ENCODE results near the gene EPHA2.

EPHA2 gene

GRCh38 chr1:16091296-16091695, 64.6 kb downstream of the EPHA2 start:
- no peak for TF ChIP-seq ZNF274 (IDR thresholded peaks at IDR 0.05; ENCODE audit: low read depth, low read length)

GRCh38 chr1:16090076-16090826, 65.6 kb downstream of the EPHA2 start:
- no peak overlapping the region for H3K4me3 ChIP-seq (ENCODE audit: low read length)
- no peak for TF ChIP-seq ZNF274 (IDR thresholded peaks at IDR 0.05; ENCODE audit: low read depth, low read length)

More at GRCh38 chr1:16091296-16091695, 64.6 kb downstream of the EPHA2 start:
- H3K4me3 ChIP-seq (ENCODE audit: low read length), result no peak overlapping the region

- H3K4me3 ChIP-seq (ENCODE audit: low read length), result no peak overlapping the region
- no peak for TF ChIP-seq ZNF274 (IDR thresholded peaks at IDR 0.05; ENCODE audit: low read depth, low read length)
These were observed 66.9 kb downstream of the EPHA2 start for GRCh38 chr1:16088996-16089395.

- no peak overlapping the region for H3K4me3 ChIP-seq (ENCODE audit: low read length)
- TF ChIP-seq ZNF274 (IDR thresholded peaks at IDR 0.05; ENCODE audit: low read depth, low read length), result no peak
These were observed 67.4 kb downstream of the EPHA2 start for GRCh38 chr1:16088351-16088911.

GRCh38 chr1:16087733-16088132, 68.1 kb downstream of the EPHA2 start:
- no peak overlapping the region for H3K4me3 ChIP-seq (ENCODE audit: low read length)

GRCh38 chr1:16085522-16085921, 70.3 kb downstream of the EPHA2 start:
- H3K4me3 ChIP-seq (ENCODE audit: low read length), result no peak overlapping the region
- TF ChIP-seq ZNF274 (IDR thresholded peaks at IDR 0.05; ENCODE audit: low read depth, low read length), result no peak

More at GRCh38 chr1:16087733-16088132, 68.1 kb downstream of the EPHA2 start:
- TF ChIP-seq ZNF274 (IDR thresholded peaks at IDR 0.05; ENCODE audit: low read depth, low read length), result no peak

- no peak for TF ChIP-seq ZNF274 (IDR thresholded peaks at IDR 0.05; ENCODE audit: low read depth, low read length)
- H3K4me3 ChIP-seq (ENCODE audit: low read length), result no peak overlapping the region
These were observed 72.4 kb downstream of the EPHA2 start for GRCh38 chr1:16083486-16083885.

- H3K4me3 ChIP-seq (ENCODE audit: low read length), result no peak overlapping the region
- TF ChIP-seq ZNF274 (IDR thresholded peaks at IDR 0.05; ENCODE audit: low read depth, low read length), result no peak
These were observed 73.4 kb downstream of the EPHA2 start for GRCh38 chr1:16082283-16083038.

- no peak for TF ChIP-seq ZNF274 (IDR thresholded peaks at IDR 0.05; ENCODE audit: low read depth, low read length)
- H3K4me3 ChIP-seq (ENCODE audit: low read length), result no peak overlapping the region
These were observed 74.2 kb downstream of the EPHA2 start for GRCh38 chr1:16081636-16082035.

- H3K4me3 ChIP-seq (ENCODE audit: low read length), result no peak overlapping the region
- TF ChIP-seq ZNF274 (IDR thresholded peaks at IDR 0.05; ENCODE audit: low read depth, low read length), result no peak
These were observed 75.3 kb downstream of the EPHA2 start for GRCh38 chr1:16080422-16081150.

- no peak for TF ChIP-seq ZNF274 (IDR thresholded peaks at IDR 0.05; ENCODE audit: low read depth, low read length)
- no peak overlapping the region for H3K4me3 ChIP-seq (ENCODE audit: low read length)
These were observed 76.8 kb downstream of the EPHA2 start for GRCh38 chr1:16078925-16079656.

GRCh38 chr1:16077406-16078245, 78.2 kb downstream of the EPHA2 start:
- no peak overlapping the region for H3K4me3 ChIP-seq (ENCODE audit: low read length)
- no peak for TF ChIP-seq ZNF274 (IDR thresholded peaks at IDR 0.05; ENCODE audit: low read depth, low read length)

GRCh38 chr1:16076865-16077238, 79.0 kb downstream of the EPHA2 start:
- no peak for TF ChIP-seq ZNF274 (IDR thresholded peaks at IDR 0.05; ENCODE audit: low read depth, low read length)
- no peak overlapping the region for H3K4me3 ChIP-seq (ENCODE audit: low read length)

Data from GM08714 (cell line).